Neural progenitor cell (in vitro differentiated cells): ENCODE data around the gene BUB1. TPM values are rescaled to one million over a fixed set of nuclear protein-coding genes. Genes with fewer than 3 reads are reported as not detected.

Experiments used
- DNase-seq: peaks from one replicate; pipeline ENCODE4 v3.0.0-alpha.2; 2016; ENCODE audit warnings: low spot score
- H2AFZ ChIP-seq: fragments of 200-600 bp; sonication (generic); replicated peaks from 2 replicates; pipeline ENCODE4 v1.6.1; 2016; ENCODE audit warnings: antibody characterized with exemption
- H3F3A ChIP-seq: fragments of 200-600 bp; sonication (generic); 2 replicates; pipeline ENCODE4 v1.6.1; 2016; ENCODE audit warnings: antibody characterized with exemption, low read depth
- H3K27ac ChIP-seq: fragments of 200-600 bp; sonication (generic); 2 replicates; pipeline ENCODE4 v1.5.1; 2016; ENCODE audit warnings: mild to moderate bottlenecking
- H3K27me3 ChIP-seq: fragments of 200-600 bp; sonication (generic); 2 replicates; pipeline ENCODE4 v1.6.1; 2016; ENCODE audit warnings: mild to moderate bottlenecking, moderate library complexity
- H3K36me3 ChIP-seq: fragments of 200-600 bp; sonication (generic); 2 replicates; pipeline ENCODE4 v1.5.1; 2016
- H3K4me1 ChIP-seq: fragments of 200-600 bp; sonication (generic); 2 replicates; pipeline ENCODE4 v1.6.1; 2016; ENCODE audit warnings: mixed run types
- H3K4me2 ChIP-seq: fragments of 200-600 bp; sonication (generic); 2 replicates; pipeline ENCODE4 v1.6.1; 2016
- H3K4me3 ChIP-seq: fragments of 200-600 bp; sonication (generic); 2 replicates; pipeline ENCODE4 v1.5.1; 2016
- H3K79me2 ChIP-seq: fragments of 200-600 bp; sonication (generic); 2 replicates; pipeline ENCODE4 v1.6.1; 2016; ENCODE audit warnings: low read depth
- H3K9ac ChIP-seq: fragments of 200-600 bp; sonication (generic); 2 replicates; pipeline ENCODE4 v1.6.1; 2016
- H3K9me3 ChIP-seq: fragments of 200-600 bp; sonication (generic); 2 replicates; pipeline ENCODE4 v1.5.1; 2016; ENCODE audit warnings: low read depth
- H4K20me1 ChIP-seq: fragments of 200-600 bp; sonication (generic); 2 replicates; pipeline ENCODE4 v1.6.1; 2016; ENCODE audit warnings: low read depth
- H3K27ac Mint-ChIP-seq: 3 replicates; pipeline ENCODE4 v1.8.0; 2021; ENCODE audit warnings: mixed read lengths
- H3K27me3 Mint-ChIP-seq: 2 replicates; pipeline ENCODE4 v1.8.0; 2022; ENCODE audit warnings: low read depth, mild to moderate bottlenecking, inconsistent platforms, moderate library complexity, mixed read lengths; ENCODE audit not compliant: insufficient read depth
- H3K36me3 Mint-ChIP-seq: 3 replicates; pipeline ENCODE4 v1.8.0; 2021; ENCODE audit warnings: mixed read lengths
- H3K4me1 Mint-ChIP-seq: 3 replicates; pipeline ENCODE4 v1.8.0; 2021; ENCODE audit warnings: mixed read lengths
- H3K4me3 Mint-ChIP-seq: 3 replicates; pipeline ENCODE4 v1.8.0; 2021; ENCODE audit warnings: mild to moderate bottlenecking, moderate library complexity, mixed read lengths
- H3K9me3 Mint-ChIP-seq: 3 replicates; pipeline ENCODE4 v1.8.0; 2020; ENCODE audit warnings: mixed read lengths
- CTCF ChIP-seq: fragments of 200-600 bp; sonication (generic); IDR thresholded peaks from 2 replicates; pipeline ENCODE4 v1.5.1; 2017; ENCODE audit warnings: antibody characterized with exemption, mild to moderate bottlenecking
- EZH2 ChIP-seq: fragments of 200-600 bp; sonication (generic); IDR thresholded peaks from 2 replicates; pipeline ENCODE4 v1.6.1; 2017; ENCODE audit warnings: antibody characterized with exemption, mild to moderate bottlenecking, moderate library complexity
- EZH2phosphoT487 ChIP-seq: fragments of 200-600 bp; sonication (generic); IDR thresholded peaks from 2 replicates; pipeline ENCODE4 v1.6.1; 2017; ENCODE audit warnings: antibody characterized with exemption
- total RNA-seq: library from RNA; depleted of rRNA; stranded (reverse); fragments of >200 nt; gene quantifications from 2 replicates; pipeline ENCODE4 v1.2.3, GENCODE V29; 2015; ENCODE audit warnings: low replicate concordance

Gene BUB1
- total RNA-seq, 1 donor from 2014 or later, result 266 TPM

DNA sequence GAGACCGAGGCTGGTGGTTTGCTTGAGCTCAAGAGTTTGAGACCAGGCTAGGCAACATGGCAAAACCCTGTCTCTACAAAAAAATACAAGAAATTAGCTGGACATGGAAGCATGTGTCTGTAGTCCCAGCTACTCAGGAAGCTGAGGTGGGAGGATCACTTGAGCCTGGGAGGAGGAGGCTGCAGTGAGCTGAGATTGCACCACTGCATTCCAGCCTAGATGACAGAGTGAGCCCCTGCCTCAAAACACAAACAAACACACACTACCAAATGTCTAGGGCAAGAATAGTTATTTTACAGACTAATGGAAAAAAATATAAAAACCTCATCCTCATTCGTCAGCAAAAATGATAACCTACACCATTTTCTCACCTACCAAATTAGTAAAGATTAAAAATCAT is 15.3 kb downstream of the BUB1 start:
- Histone ChIP-seq H3K27me3 (no peaks in the 10 kb centered on the region), H4K20me1 (peaks cover 15% of the 10 kb centered on the region), H3K9me3 (no peaks in the 10 kb centered on the region), H3K4me3 (no peak overlapping the region), H3K79me2 (peaks cover 63% of the 10 kb centered on the region), H3F3A (peaks cover 14% of the 10 kb centered on the region), H3K36me3 (peaks cover 57% of the 10 kb centered on the region), H3K27ac (no peak overlapping the region), H2AFZ (no peak overlapping the region), H3K4me1 (no peaks in the 10 kb centered on the region), H3K9ac (no peak overlapping the region), H3K4me2 (no peak overlapping the region)
- TF ChIP-seq CTCF, result no peak
- no peak for TF ChIP-seq EZH2
- no peak for TF ChIP-seq EZH2phosphoT487
- Mint-ChIP-seq H3K36me3 (peaks cover 23% of the 10 kb centered on the region), H3K4me1 (no peaks in the 10 kb centered on the region), H3K9me3 (no peaks in the 10 kb centered on the region), H3K27me3 (no peaks in the 10 kb centered on the region), H3K27ac (no peak overlapping the region), H3K4me3 (no peak overlapping the region)
- DNase-seq, result no peak

- Histone ChIP-seq H4K20me1 (peaks cover 15% of the 10 kb centered on the region), H3K9me3 (no peaks in the 10 kb centered on the region), H3K4me1 (no peaks in the 10 kb centered on the region), H3K4me3 (no peak overlapping the region), H3F3A (peaks cover 17% of the 10 kb centered on the region), H2AFZ (no peak overlapping the region), H3K27ac (no peak overlapping the region), H3K79me2 (peaks cover 46% of the 10 kb centered on the region), H3K27me3 (no peaks in the 10 kb centered on the region), H3K36me3 (peaks cover 61% of the 10 kb centered on the region), H3K4me2 (no peak overlapping the region), H3K9ac (no peak overlapping the region)
- H3K27ac Mint-ChIP-seq, result no peak overlapping the region
- peaks cover 32% of the 10 kb centered on the region for H3K36me3 Mint-ChIP-seq
- no peaks in the 10 kb centered on the region for H3K27me3 Mint-ChIP-seq
- no peak for DNase-seq
- TF ChIP-seq EZH2 (no peak), CTCF (no peak), EZH2phosphoT487 (no peak)
- H3K9me3 Mint-ChIP-seq, result no peaks in the 10 kb centered on the region
- no peak overlapping the region for H3K4me3 Mint-ChIP-seq
- H3K4me1 Mint-ChIP-seq, result no peaks in the 10 kb centered on the region
Measured at GRCh38 chr2:110660558-110660957, 17.3 kb downstream of the BUB1 start.

DNA sequence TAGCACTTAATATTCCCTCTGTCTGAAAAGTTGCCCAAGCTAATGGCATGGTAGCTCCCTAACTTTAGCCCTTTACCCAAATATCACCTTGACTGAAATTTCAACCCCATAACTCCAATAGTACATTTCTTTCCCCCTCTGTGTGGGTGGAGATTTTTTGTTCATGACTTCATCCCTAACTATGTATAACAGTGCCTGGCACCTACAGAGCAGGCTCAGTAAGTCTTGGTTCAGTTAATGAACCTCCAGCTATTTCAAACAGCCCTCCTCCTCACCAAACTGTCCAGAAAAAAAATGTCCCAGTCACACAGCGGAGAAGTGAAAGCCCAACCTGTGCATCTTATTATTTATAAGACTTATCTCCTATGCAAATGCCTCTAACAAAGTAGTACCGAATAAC is 18.6 kb downstream of the BUB1 start:
- no peaks in the 10 kb centered on the region for H3K9me3 Mint-ChIP-seq
- H3K27ac Mint-ChIP-seq, result no peak overlapping the region
- H3K36me3 ChIP-seq, result peaks cover 64% of the 10 kb centered on the region
- no peak overlapping the region for H2AFZ ChIP-seq
- peaks cover 35% of the 10 kb centered on the region for H3K79me2 ChIP-seq
- H3K9me3 ChIP-seq, result no peaks in the 10 kb centered on the region
- H3K27me3 ChIP-seq, result no peaks in the 10 kb centered on the region
- H3K4me1 ChIP-seq, result no peaks in the 10 kb centered on the region
- no peaks in the 10 kb centered on the region for H3K27me3 Mint-ChIP-seq
- H3K4me3 ChIP-seq, result no peak overlapping the region
- peaks cover 12% of the 10 kb centered on the region for H4K20me1 ChIP-seq
- no peaks in the 10 kb centered on the region for H3K4me1 Mint-ChIP-seq
- TF ChIP-seq EZH2phosphoT487, result no peak
- TF ChIP-seq CTCF, result no peak
- TF ChIP-seq EZH2, result no peak
- H3K4me3 Mint-ChIP-seq, result no peak overlapping the region
- H3K9ac ChIP-seq, result no peak overlapping the region
- H3K36me3 Mint-ChIP-seq, result peaks cover 34% of the 10 kb centered on the region
- H3F3A ChIP-seq, result peaks cover 15% of the 10 kb centered on the region
- no peak overlapping the region for H3K27ac ChIP-seq
- DNase-seq, result no peak
- H3K4me2 ChIP-seq, result no peak overlapping the region
